Panc1 (cell line): ENCODE measurements around the gene TMEM174.

Experiments used
- POLR2AphosphoS5 ChIP-seq: IDR thresholded peaks from 2 replicates; pipeline ENCODE4 v1.6.1; 2012; ENCODE audit warnings: mild to moderate bottlenecking, low read depth, low read length, moderate library complexity
- SIN3A ChIP-seq: IDR thresholded peaks from 2 replicates; pipeline ENCODE4 v1.6.1; 2012; ENCODE audit warnings: low read depth, mild to moderate bottlenecking, low read length, moderate library complexity, borderline replicate concordance; ENCODE audit not compliant: insufficient read depth
- TCF7L2 ChIP-seq: IDR thresholded peaks from 2 replicates; pipeline ENCODE4 v1.6.1; 2011; ENCODE audit warnings: mild to moderate bottlenecking, low read depth, low read length, inconsistent platforms
- TF ChIP-seq, protein P1 (sequence below): fragments of 450-650 bp; IDR thresholded peaks from 2 replicates; pipeline ENCODE4 v1.5.1; 2017; ENCODE audit warnings: mild to moderate bottlenecking
- TF ChIP-seq, protein P2 (sequence below), 2 experiments: IDR thresholded peaks; 2 replicates each; pipeline ENCODE4 v1.6.1; 2011 to 2012; ENCODE audit warnings: low read depth in 2 of 2, control low read depth in 1 of 2, low read length in 1 of 2, mild to moderate bottlenecking in 1 of 2, moderate library complexity in 1 of 2; ENCODE audit not compliant: insufficient read depth in 1 of 2

DNA sequence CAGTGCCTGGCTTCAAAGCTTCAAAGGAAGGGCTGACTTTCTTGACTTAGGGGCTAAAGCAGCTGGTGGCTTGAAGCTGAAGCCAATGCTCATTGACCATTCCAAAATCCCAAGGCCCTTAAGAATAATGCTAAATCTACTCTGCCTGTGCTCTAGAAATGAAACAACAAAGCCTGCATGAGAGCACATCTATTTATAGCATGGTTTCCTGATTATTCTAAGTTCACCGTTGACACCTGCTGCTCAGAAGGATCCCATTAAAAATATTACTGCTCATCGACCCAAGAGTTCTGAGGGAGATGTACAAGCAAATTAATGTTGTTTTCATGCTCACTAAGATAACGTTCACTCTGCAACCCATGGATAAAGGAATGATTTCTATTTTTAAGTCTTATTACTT lies 6.7 kb downstream of the TMEM174 start:
- TF ChIP-seq, protein P1, sequence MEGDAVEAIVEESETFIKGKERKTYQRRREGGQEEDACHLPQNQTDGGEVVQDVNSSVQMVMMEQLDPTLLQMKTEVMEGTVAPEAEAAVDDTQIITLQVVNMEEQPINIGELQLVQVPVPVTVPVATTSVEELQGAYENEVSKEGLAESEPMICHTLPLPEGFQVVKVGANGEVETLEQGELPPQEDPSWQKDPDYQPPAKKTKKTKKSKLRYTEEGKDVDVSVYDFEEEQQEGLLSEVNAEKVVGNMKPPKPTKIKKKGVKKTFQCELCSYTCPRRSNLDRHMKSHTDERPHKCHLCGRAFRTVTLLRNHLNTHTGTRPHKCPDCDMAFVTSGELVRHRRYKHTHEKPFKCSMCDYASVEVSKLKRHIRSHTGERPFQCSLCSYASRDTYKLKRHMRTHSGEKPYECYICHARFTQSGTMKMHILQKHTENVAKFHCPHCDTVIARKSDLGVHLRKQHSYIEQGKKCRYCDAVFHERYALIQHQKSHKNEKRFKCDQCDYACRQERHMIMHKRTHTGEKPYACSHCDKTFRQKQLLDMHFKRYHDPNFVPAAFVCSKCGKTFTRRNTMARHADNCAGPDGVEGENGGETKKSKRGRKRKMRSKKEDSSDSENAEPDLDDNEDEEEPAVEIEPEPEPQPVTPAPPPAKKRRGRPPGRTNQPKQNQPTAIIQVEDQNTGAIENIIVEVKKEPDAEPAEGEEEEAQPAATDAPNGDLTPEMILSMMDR: no peak
- TF ChIP-seq POLR2AphosphoS5 (no peak), SIN3A (no peak), TCF7L2 (no peak)
- TF ChIP-seq, protein P2, sequence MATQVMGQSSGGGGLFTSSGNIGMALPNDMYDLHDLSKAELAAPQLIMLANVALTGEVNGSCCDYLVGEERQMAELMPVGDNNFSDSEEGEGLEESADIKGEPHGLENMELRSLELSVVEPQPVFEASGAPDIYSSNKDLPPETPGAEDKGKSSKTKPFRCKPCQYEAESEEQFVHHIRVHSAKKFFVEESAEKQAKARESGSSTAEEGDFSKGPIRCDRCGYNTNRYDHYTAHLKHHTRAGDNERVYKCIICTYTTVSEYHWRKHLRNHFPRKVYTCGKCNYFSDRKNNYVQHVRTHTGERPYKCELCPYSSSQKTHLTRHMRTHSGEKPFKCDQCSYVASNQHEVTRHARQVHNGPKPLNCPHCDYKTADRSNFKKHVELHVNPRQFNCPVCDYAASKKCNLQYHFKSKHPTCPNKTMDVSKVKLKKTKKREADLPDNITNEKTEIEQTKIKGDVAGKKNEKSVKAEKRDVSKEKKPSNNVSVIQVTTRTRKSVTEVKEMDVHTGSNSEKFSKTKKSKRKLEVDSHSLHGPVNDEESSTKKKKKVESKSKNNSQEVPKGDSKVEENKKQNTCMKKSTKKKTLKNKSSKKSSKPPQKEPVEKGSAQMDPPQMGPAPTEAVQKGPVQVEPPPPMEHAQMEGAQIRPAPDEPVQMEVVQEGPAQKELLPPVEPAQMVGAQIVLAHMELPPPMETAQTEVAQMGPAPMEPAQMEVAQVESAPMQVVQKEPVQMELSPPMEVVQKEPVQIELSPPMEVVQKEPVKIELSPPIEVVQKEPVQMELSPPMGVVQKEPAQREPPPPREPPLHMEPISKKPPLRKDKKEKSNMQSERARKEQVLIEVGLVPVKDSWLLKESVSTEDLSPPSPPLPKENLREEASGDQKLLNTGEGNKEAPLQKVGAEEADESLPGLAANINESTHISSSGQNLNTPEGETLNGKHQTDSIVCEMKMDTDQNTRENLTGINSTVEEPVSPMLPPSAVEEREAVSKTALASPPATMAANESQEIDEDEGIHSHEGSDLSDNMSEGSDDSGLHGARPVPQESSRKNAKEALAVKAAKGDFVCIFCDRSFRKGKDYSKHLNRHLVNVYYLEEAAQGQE (IDR thresholded peaks at IDR 0.05; ENCODE audit: insufficient read depth in 1 of 2, low read depth in 2 of 2, low read length in 1 of 2): no peak
